HCT116 (cell line): ENCODE results near the gene WNK4.

Source experiments
- CBX3 ChIP-seq: IDR thresholded peaks from 2 replicates; pipeline ENCODE4 v1.6.1; 2012; ENCODE audit warnings: low read depth
- TF ChIP-seq, protein P1 (sequence below), 3 experiments: fragments of 200-600 bp in 1 of 3; sonication (generic) in 1 of 3; IDR thresholded peaks in 2 of 3; conservative IDR thresholded peaks in 1 of 3; 2 replicates each; pipeline ENCODE4 v1.5.1; 2012 to 2017; ENCODE audit warnings: low read depth in 2 of 3, low read length in 2 of 3, antibody characterized with exemption in 1 of 3, borderline replicate concordance in 1 of 3, control low read depth in 1 of 3, mild to moderate bottlenecking in 1 of 3, mixed read lengths in 1 of 3, mixed run types in 1 of 3, moderate library complexity in 1 of 3; ENCODE audit not compliant: insufficient read depth in 1 of 3

DNA sequence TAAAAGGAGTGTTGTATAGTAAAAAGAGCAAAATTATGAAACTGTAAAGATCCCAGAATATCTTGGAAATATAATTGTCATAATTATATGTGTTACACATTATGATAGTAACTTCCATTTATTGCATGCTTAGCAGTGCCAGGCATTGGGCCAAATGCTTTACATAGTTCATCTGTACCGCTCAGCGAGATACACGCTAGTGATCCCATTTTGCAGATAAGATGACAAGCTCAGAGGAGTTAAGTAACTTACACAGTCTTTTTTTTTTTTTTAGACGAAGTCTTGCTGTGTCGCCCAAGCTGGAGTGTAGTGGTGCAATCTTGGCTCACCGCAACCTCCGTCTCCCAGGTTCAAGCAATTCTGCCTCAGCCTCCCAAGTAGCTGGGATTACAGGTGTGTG is 28.8 kb upstream of the WNK4 start:
- TF ChIP-seq, protein P1, sequence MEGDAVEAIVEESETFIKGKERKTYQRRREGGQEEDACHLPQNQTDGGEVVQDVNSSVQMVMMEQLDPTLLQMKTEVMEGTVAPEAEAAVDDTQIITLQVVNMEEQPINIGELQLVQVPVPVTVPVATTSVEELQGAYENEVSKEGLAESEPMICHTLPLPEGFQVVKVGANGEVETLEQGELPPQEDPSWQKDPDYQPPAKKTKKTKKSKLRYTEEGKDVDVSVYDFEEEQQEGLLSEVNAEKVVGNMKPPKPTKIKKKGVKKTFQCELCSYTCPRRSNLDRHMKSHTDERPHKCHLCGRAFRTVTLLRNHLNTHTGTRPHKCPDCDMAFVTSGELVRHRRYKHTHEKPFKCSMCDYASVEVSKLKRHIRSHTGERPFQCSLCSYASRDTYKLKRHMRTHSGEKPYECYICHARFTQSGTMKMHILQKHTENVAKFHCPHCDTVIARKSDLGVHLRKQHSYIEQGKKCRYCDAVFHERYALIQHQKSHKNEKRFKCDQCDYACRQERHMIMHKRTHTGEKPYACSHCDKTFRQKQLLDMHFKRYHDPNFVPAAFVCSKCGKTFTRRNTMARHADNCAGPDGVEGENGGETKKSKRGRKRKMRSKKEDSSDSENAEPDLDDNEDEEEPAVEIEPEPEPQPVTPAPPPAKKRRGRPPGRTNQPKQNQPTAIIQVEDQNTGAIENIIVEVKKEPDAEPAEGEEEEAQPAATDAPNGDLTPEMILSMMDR (IDR thresholded peaks at IDR 0.05 in 2 of 3, conservative IDR thresholded peaks at IDR 0.05 in 1 of 3; ENCODE audit: borderline replicate concordance in 1 of 3, insufficient read depth in 1 of 3, low read depth in 2 of 3, low read length in 2 of 3): no peak
- no peak for TF ChIP-seq CBX3
